ENCODE data around the gene DUSP5.

GRCh38 chr10:110522365-110522988, 24.8 kb downstream of the DUSP5 start:
- TF ChIP-seq CTCF (IDR thresholded peaks at IDR 0.05) (no peak), POLR2A (IDR thresholded peaks at IDR 0.05) (no peak)

Data from uterus (tissue), 2 donors.